Measurements from ENCODE around the gene KLK8.

Gene KLK8

DNA sequence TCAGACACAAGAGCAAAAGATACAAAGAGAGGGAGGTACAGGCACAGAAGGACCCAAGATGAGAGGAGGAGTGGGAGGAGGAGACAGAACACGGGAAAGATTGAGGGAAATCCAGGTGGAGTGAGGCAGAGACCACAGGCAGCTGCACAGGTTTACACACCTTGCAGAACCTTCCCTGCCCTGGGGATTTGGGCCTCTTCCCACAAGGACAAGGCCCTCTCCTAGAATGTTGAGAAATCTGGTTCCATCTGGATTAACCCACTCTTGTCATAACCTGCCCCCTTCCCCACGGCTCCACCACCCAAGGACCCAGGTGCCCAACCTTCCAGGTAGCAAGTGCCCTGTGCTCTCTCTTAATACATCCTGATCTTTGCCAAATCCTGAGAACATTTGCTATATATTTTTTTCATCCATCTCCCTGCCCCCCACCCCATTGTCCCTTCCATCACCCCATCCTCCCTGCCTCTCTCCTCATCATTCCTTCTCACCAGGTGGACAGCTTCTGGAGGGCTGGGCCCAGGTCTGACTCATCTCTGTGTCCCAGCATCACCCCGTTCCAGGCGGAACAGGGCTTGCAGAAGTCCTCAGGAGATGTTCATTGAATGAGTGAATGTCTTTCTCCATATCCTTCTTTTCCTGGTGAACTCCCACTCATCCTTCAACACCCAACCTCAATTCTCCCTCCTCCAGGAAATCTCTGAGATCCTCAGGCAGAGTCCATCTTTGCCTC, 8.8 kb upstream of the KLK8 start:
- H3K9me3 ChIP-seq (ENCODE audit: control insufficient read depth, insufficient read depth, low read length) = no peaks in the 10 kb centered on the region
- H3K9ac ChIP-seq (ENCODE audit: low read depth, low read length) = no peak overlapping the region
- no peaks in the 10 kb centered on the region for H3K36me3 ChIP-seq (ENCODE audit: insufficient read depth, low read length)
- H3K4me1 ChIP-seq (ENCODE audit: insufficient read depth, low read length) = no peaks in the 10 kb centered on the region

GRCh38 chr19:51009061-51009891, 7.9 kb upstream of the KLK8 start:
- Histone ChIP-seq H3K36me3 (ENCODE audit: insufficient read depth, low read length) (no peaks in the 10 kb centered on the region), H3K9ac (ENCODE audit: low read depth, low read length) (no peak overlapping the region), H3K4me1 (ENCODE audit: insufficient read depth, low read length) (no peaks in the 10 kb centered on the region), H3K9me3 (ENCODE audit: control insufficient read depth, insufficient read depth, low read length) (no peaks in the 10 kb centered on the region)

DNA sequence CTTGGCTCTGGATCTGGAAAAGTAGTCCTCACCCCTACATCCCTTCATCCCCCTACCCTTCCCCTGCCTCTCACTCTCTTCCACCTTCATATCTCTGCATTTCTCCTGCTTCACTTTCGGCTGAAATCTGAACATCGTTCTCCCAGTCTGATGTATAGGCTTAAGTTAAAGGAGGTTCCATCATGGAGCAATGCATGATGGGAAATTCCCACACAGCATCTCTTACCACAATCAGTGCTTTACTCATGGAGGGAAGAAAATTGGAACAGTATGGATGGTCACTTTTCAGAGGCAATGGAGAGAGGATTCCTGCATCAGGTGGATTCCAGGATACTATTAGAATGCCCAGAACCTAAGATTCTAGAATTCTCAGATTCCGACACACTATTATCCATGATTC, 6.1 kb upstream of the KLK8 start:
- H3K4me1 ChIP-seq (ENCODE audit: insufficient read depth, low read length) = no peaks in the 10 kb centered on the region
- H3K9me3 ChIP-seq (ENCODE audit: control insufficient read depth, insufficient read depth, low read length) = no peaks in the 10 kb centered on the region
- no peak overlapping the region for H3K9ac ChIP-seq (ENCODE audit: low read depth, low read length)
- no peaks in the 10 kb centered on the region for H3K36me3 ChIP-seq (ENCODE audit: insufficient read depth, low read length)

DNA sequence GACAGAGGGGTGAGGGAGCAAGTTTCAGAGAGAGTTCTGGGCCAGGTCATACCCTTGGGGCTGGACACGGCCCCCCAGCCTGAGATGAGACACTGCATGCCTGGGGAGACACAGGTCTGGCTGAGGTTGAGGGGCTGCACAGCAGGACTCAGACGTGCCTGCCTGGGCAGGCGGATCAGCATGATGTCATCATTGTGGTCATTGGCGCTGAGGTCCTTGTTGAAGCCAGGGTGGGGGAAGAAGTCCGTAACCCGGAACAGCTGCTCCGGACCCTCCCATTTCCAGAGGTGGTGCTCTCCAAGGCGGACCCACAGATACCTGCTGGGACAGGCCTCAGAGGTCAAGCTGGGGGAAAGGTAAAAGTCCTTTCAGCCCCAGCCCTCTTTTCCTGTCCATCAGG, 5.0 kb upstream of the KLK8 start:
- Histone ChIP-seq H3K4me1 (ENCODE audit: insufficient read depth, low read length) (no peaks in the 10 kb centered on the region; the same call in 1 of the 2 replicates), H3K9ac (ENCODE audit: low read depth, low read length) (no peak overlapping the region), H3K36me3 (ENCODE audit: insufficient read depth, low read length) (no peaks in the 10 kb centered on the region), H3K9me3 (ENCODE audit: control insufficient read depth, insufficient read depth, low read length) (no peaks in the 10 kb centered on the region)

GRCh38 chr19:51005248-51005647, 3.8 kb upstream of the KLK8 start:
- Histone ChIP-seq H3K4me1 (ENCODE audit: insufficient read depth, low read length) (no peaks in the 10 kb centered on the region; the same call in 1 of the 2 replicates), H3K9me3 (ENCODE audit: control insufficient read depth, insufficient read depth, low read length) (no peaks in the 10 kb centered on the region)

DNA sequence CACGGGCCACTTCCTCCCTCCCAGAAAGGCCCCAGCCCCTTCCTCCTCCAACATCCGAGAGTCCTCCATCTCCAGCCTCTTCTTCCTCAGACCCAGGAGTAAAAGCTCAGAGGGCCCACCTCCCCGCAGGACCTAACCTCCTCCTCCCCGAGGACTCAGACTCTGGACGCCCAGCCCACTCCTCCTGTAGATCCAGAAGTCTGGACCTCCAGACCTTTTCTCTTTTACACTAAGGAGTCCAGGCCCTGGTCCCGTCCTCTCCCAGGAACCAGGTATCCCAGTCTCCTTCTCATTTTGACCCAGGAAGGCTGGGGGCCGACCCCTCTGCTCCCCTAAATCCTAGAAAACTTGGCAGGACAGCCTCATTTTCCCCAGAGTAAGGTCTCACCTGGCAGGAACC, 1.9 kb upstream of the KLK8 start:
- H3K36me3 ChIP-seq (ENCODE audit: insufficient read depth, low read length) = no peaks in the 10 kb centered on the region
- peak overlapping the region; percentile 29; the same call in 1 of the 2 replicates for H3K9ac ChIP-seq (ENCODE audit: low read depth, low read length)
- no peaks in the 10 kb centered on the region for H3K9me3 ChIP-seq (ENCODE audit: control insufficient read depth, insufficient read depth, low read length)
- no peaks in the 10 kb centered on the region; the same call in 1 of the 2 replicates for H3K4me1 ChIP-seq (ENCODE audit: insufficient read depth, low read length)

More at GRCh38 chr19:51005248-51005647, 3.8 kb upstream of the KLK8 start:
- Histone ChIP-seq H3K9ac (ENCODE audit: low read depth, low read length) (no peak overlapping the region), H3K36me3 (ENCODE audit: insufficient read depth, low read length) (no peaks in the 10 kb centered on the region)

- H3K9ac ChIP-seq (ENCODE audit: low read depth, low read length) = peak overlapping the region; percentile 49; the same call in 1 of the 2 replicates
Observed at GRCh38 chr19:51002542-51003311, 1.3 kb upstream of the KLK8 start.

DNA sequence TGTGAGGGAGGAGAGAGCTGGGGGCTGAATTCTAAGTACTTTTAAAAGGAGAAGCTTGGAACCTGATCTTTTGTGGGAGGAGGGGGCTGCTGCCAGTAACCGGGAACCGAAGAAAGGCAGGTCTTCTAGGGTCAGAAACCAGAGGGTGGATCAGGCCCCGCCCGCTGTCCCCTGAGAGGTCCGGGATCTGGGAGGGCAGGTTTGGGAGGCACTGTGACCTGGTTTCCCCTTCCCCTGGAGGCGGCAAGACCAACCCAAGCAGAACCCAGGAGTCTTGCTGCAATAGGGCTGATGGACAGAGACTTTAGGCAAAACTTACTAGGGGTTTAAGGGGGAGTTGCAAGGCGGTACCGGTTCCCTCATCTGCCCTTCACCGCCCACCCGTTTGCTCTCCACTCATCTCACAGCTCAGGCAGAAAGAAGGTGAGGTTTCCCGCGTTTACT, 707 bp upstream of the KLK8 start:
- no peaks in the 10 kb centered on the region; the same call in 1 of the 2 replicates for H3K4me1 ChIP-seq (ENCODE audit: insufficient read depth, low read length)
- peak overlapping the region; percentile 49 for H3K9ac ChIP-seq (ENCODE audit: low read depth, low read length)
- H3K36me3 ChIP-seq (ENCODE audit: insufficient read depth, low read length) = no peaks in the 10 kb centered on the region
- H3K9me3 ChIP-seq (ENCODE audit: control insufficient read depth, insufficient read depth, low read length) = no peaks in the 10 kb centered on the region

More at GRCh38 chr19:51002542-51003311, 1.3 kb upstream of the KLK8 start:
- H3K4me1 ChIP-seq (ENCODE audit: insufficient read depth, low read length) = no peaks in the 10 kb centered on the region; the same call in 1 of the 2 replicates
- H3K36me3 ChIP-seq (ENCODE audit: insufficient read depth, low read length) = no peaks in the 10 kb centered on the region
- no peaks in the 10 kb centered on the region for H3K9me3 ChIP-seq (ENCODE audit: control insufficient read depth, insufficient read depth, low read length)

DNA sequence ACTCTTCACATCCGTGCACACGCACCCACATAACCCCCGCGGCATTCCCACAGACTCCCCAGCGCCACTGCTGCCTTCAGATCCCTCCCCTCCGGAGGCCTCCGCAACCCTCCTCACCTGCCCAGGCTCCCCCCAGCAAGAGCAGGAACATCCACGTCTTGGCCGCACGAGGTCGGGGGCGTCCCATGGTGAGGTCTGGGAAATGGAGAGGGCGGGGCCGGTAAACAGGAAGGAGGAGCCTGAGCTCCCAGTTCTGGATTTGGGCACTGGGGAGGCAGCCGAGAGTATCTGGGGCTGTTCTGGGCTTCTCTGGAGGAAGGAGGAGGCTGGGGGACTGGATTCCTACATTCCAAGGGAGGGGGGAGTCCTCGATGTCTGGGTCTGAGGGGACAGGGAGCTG, 423 bp downstream of the KLK8 start:
- Histone ChIP-seq H3K9ac (ENCODE audit: low read depth, low read length) (peak overlapping the region; percentile 49; the same call in 1 of the 2 replicates), H3K4me1 (ENCODE audit: insufficient read depth, low read length) (no peaks in the 10 kb centered on the region; the same call in 1 of the 2 replicates), H3K9me3 (ENCODE audit: control insufficient read depth, insufficient read depth, low read length) (no peaks in the 10 kb centered on the region), H3K36me3 (ENCODE audit: insufficient read depth, low read length) (no peaks in the 10 kb centered on the region)

DNA sequence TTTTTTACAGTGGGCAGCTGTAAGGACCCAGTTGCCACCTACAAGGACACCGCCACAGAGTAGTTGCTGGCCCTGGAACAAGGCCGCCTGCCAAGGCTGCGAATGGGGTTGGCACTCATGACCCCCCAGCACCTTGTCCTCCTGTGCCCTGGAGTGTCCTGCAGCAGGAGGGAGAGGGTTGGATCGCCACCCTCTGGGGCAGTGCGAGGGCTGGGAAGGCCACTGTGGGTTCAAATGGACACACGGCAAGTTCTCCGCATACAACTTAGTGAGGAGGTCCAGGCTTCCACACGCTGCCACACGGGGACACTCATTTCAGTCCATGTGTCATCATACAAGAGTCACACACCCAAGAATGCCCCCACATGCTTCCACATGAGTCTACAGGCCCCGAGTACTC, 978 bp downstream of the KLK8 start:
- Histone ChIP-seq H3K9ac (ENCODE audit: low read depth, low read length) (peak overlapping the region; percentile 49; the same call in 1 of the 2 replicates), H3K9me3 (ENCODE audit: control insufficient read depth, insufficient read depth, low read length) (no peaks in the 10 kb centered on the region), H3K4me1 (ENCODE audit: insufficient read depth, low read length) (no peaks in the 10 kb centered on the region; the same call in 1 of the 2 replicates), H3K36me3 (ENCODE audit: insufficient read depth, low read length) (no peaks in the 10 kb centered on the region)

- Histone ChIP-seq H3K9ac (ENCODE audit: low read depth, low read length) (no peak overlapping the region), H3K36me3 (ENCODE audit: insufficient read depth, low read length) (no peaks in the 10 kb centered on the region), H3K4me1 (ENCODE audit: insufficient read depth, low read length) (no peaks in the 10 kb centered on the region; the same call in 1 of the 2 replicates), H3K9me3 (ENCODE audit: control insufficient read depth, insufficient read depth, low read length) (no peaks in the 10 kb centered on the region)
Observed at GRCh38 chr19:50998686-50999085, 2.7 kb downstream of the KLK8 start.

DNA sequence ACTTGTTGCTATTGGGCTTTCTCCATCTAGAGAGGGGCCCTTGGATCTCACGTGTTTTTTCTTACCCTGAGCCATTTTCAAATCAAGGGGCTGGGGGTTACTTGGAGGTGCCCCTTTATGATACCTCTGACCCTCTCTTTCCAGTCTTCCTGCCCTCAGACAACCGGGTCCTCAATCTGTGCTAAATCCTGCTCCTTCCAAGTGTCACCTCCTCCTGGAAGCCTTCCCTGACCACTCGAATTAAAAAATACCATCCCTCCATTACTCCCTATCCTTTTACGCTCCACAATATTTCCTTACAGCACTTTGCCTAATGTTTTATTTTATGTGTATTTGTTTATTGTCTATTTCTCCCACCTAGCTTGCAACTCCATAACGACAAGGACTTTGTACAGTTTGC, 3.3 kb downstream of the KLK8 start:
- H3K9ac ChIP-seq (ENCODE audit: low read depth, low read length) = no peak overlapping the region
- H3K36me3 ChIP-seq (ENCODE audit: insufficient read depth, low read length) = no peaks in the 10 kb centered on the region
- H3K4me1 ChIP-seq (ENCODE audit: insufficient read depth, low read length) = no peaks in the 10 kb centered on the region; the same call in 1 of the 2 replicates
- no peaks in the 10 kb centered on the region for H3K9me3 ChIP-seq (ENCODE audit: control insufficient read depth, insufficient read depth, low read length)

DNA sequence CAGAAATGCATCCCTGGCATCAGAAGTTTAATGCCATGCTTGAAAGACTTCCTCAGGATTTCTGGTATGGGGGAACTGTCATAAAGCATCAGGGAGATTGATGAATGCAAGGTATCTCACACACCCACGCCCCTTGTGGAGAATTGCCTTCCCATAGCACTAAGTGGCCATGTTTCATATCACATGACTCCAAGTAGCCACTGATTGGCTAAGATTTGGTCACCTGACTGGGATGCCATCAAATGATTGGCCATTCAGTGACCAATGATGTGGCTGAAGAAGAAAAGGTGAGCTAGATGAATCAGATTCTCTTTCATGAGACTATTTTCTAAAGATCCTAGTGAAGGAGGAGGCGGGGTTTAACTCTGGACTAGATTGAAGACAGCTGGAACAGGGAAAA, 7.3 kb downstream of the KLK8 start:
- Histone ChIP-seq H3K9ac (ENCODE audit: low read depth, low read length) (no peak overlapping the region), H3K9me3 (ENCODE audit: control insufficient read depth, insufficient read depth, low read length) (no peaks in the 10 kb centered on the region), H3K36me3 (ENCODE audit: insufficient read depth, low read length) (no peaks in the 10 kb centered on the region), H3K4me1 (ENCODE audit: insufficient read depth, low read length) (no peaks in the 10 kb centered on the region)

DNA sequence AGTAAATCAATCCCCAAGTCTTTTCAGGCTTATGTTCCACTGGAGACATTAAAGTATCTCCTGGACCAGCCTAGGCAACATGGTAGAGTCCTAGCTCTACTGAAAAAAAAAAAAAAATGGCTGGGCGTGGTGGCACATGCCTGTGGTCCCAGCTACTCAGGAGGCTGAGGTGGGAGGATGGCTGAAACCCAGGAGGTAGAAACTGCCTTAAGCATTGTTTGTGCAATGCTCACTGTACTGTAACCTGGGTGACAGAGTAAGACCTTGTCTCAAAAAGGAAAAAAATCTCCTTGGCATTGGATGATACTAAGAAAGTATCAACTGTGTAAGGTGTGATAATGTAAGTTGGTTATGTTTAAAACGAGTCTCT, 8.8 kb downstream of the KLK8 start:
- Histone ChIP-seq H3K9ac (ENCODE audit: low read depth, low read length) (no peak overlapping the region), H3K36me3 (ENCODE audit: insufficient read depth, low read length) (no peaks in the 10 kb centered on the region), H3K9me3 (ENCODE audit: control insufficient read depth, insufficient read depth, low read length) (no peaks in the 10 kb centered on the region), H3K4me1 (ENCODE audit: insufficient read depth, low read length) (no peaks in the 10 kb centered on the region)
